Muscle of leg (tissue), 11 donors: ENCODE data around the gene MAGI2. TPM values are rescaled to one million over a fixed set of nuclear protein-coding genes. Genes with fewer than 3 reads are reported as not detected.
A peak's percentile ranks its signal among the peaks of the same experiment; 100 is the strongest.

Experiments used
- DNase-seq: peaks from one replicate; pipeline ENCODE4 v3.0.0; 2013
- H3K27ac ChIP-seq: one replicate; pipeline ENCODE4 v1.5.1; 2013; ENCODE audit warnings: mild to moderate bottlenecking, low read length, control low read depth
- H3K27me3 ChIP-seq: one replicate; pipeline ENCODE4 v1.6.1; 2013; ENCODE audit warnings: low read length; ENCODE audit not compliant: control insufficient read depth, insufficient read depth
- H3K36me3 ChIP-seq: one replicate; pipeline ENCODE4 v1.6.1; 2013; ENCODE audit warnings: low read length; ENCODE audit not compliant: control insufficient read depth, insufficient read depth
- H3K4me1 ChIP-seq: one replicate; pipeline ENCODE4 v1.6.1; 2013; ENCODE audit warnings: low read length; ENCODE audit not compliant: control insufficient read depth, insufficient read depth
- H3K4me3 ChIP-seq: one replicate; pipeline ENCODE4 v1.5.1; 2013; ENCODE audit warnings: low read length, control low read depth
- H3K9me3 ChIP-seq: replicated peaks from 2 replicates; pipeline ENCODE4 v1.6.1; 2013; ENCODE audit warnings: low read depth, low read length; ENCODE audit not compliant: control insufficient read depth
- WGBS: methylation state at CpG from one replicate; pipeline ENCODE4 v1.1.5; 2013; ENCODE audit warnings: missing lambda C conversion rate; ENCODE audit not compliant: insufficient coverage; 5-methylcytosine and 5-hydroxymethylcytosine counted together
- polyA plus RNA-seq, 8 donors: library from polyadenylated mRNA; unstranded; fragments of 120-200 nt; gene quantifications; one replicate each; pipeline versions ENCODE4 v1.2.1 to v1.2.3, GENCODE V29; 2013; ENCODE audit warnings: inconsistent platforms in 1 of 8, low replicate concordance in 1 of 8; ENCODE audit not compliant: insufficient read length in 8 of 8, insufficient read depth in 1 of 8
- total RNA-seq: library from RNA; stranded (reverse); fragments of 120-200 nt; gene quantifications from one replicate; pipeline ENCODE4 v1.2.4, GENCODE V29; 2013

MAGI2 gene
- total and polyA plus RNA-seq, 9 donors = 3.5 to 6.3 (median 5.2) TPM

DNA sequence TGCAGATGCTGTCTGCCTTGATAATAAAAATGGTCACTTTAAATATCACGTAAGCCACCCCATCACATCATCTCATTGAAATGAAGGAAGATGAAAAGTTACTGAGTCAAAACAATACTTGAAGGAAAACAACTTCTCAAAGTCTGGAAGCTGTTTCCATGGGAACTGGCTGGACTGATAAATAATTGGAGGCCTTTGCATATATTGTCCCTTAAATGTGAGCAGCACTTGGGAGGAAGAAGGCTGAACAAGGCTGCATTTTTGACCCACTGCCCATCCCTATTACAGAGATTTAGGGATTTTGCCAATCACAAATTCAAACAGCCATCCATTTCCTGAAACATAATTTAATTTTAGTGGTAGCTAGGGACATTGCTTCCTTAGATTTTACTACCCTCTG lies 18.2 kb upstream of the MAGI2 start:
- no peaks in the 10 kb centered on the region for H3K36me3 ChIP-seq
- no peaks in the 10 kb centered on the region for H3K27me3 ChIP-seq
- no peak overlapping the region for H3K4me3 ChIP-seq
- no peak overlapping the region for H3K27ac ChIP-seq
- WGBS = no CpG with 5 or more reads among the region's 1 CpG
- no peaks in the 10 kb centered on the region for H3K4me1 ChIP-seq
- no peaks in the 10 kb centered on the region for H3K9me3 ChIP-seq
- DNase-seq = peak; percentile 78

DNA sequence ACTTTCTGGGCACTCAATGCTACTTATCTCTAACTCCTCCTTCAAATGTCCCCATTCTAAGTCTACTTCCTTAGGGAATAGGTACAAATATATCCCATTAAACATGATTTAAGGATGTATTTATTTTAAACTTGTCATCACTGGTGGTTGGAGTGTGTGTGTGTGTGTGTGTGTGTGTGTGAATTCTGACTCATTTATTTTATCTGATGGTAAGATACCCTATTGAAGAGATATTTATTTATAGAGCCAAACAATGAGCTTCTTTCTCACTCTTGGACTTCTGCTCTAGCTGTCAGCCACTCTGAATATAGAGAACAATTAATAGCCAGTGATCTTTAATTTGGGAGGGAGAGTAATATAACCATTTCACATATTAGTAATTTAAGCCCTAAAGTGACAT lies 17.8 kb upstream of the MAGI2 start:
- Histone ChIP-seq H3K4me3 (no peak overlapping the region), H3K9me3 (no peaks in the 10 kb centered on the region), H3K27ac (no peak overlapping the region), H3K27me3 (no peaks in the 10 kb centered on the region), H3K36me3 (no peaks in the 10 kb centered on the region), H3K4me1 (no peaks in the 10 kb centered on the region)
- no peak for DNase-seq

DNA sequence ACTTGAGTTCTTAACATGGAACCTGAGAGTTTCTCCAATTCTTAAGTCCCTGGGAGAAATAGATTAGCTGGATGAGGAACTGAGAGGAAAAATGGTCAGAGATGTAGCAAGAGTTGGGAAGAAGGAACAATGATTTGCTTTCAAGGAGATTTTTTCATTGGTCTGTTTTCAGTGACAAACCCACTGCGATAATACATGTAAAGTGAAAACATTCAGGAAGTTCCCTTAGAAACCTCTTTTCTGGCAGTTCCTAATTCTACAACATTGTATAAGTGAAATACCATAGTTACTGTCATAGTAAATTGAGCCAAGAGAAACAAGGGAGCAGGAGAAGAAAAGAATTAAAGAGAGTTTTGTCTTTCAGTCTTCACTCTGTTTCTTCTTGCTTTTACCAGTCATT lies 12.1 kb upstream of the MAGI2 start:
- WGBS = no CpG with 5 or more reads among the region's 1 CpG
- Histone ChIP-seq H3K4me3 (no peak overlapping the region), H3K9me3 (no peaks in the 10 kb centered on the region), H3K27ac (no peak overlapping the region), H3K27me3 (no peaks in the 10 kb centered on the region), H3K36me3 (no peaks in the 10 kb centered on the region), H3K4me1 (no peaks in the 10 kb centered on the region)
- peak; percentile 58 for DNase-seq

DNA sequence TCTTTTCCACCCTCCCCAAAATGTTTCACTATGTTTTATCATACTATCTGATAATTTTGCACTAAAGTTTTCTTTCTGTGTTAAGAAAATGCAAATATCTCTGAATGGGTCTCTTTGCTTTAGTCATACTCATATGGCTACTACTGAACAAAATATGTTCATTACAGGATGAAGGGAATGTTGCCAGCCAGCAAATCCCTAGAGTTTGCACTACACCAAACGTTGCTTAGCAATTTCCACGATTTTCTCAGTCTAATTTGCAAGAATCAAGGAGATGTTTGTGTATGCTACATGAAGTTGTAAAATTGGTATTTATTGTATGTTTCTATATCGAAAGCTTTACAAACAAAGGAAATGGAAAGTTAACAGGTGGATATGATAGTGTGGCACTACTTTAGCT lies 10.6 kb upstream of the MAGI2 start:
- Histone ChIP-seq H3K9me3 (no peaks in the 10 kb centered on the region), H3K4me3 (no peak overlapping the region), H3K36me3 (peaks cover 2% of the 10 kb centered on the region), H3K4me1 (no peaks in the 10 kb centered on the region), H3K27ac (no peak overlapping the region), H3K27me3 (no peaks in the 10 kb centered on the region)
- WGBS = 100% methylated on average over 1 of the region's 3 CpGs
- peak; percentile 4 for DNase-seq

DNA sequence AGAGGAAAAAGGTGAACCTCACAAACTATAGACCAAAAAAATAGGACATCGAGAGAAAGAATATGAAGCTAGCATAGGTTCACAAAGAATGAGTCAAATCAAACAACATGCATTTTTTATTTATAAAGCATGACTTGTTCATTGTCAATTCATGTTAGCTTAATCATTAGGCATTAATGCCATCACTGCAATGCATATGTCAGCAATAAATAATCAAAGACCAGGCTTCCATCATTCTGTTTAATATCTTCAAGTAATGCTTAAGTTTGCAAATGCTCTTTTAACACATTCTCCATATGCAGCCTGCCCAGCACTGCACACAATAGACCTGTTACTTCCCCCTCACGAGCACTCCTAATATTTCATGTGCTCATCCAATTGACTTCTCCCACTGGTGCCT lies 8.9 kb upstream of the MAGI2 start:
- peaks cover 3% of the 10 kb centered on the region for H3K36me3 ChIP-seq
- no peaks in the 10 kb centered on the region for H3K9me3 ChIP-seq
- DNase-seq = no peak
- H3K27me3 ChIP-seq = no peaks in the 10 kb centered on the region
- WGBS = 64% methylated on average over 1 of the region's 2 CpGs
- no peak overlapping the region for H3K4me3 ChIP-seq
- H3K4me1 ChIP-seq = no peaks in the 10 kb centered on the region
- H3K27ac ChIP-seq = no peak overlapping the region

DNA sequence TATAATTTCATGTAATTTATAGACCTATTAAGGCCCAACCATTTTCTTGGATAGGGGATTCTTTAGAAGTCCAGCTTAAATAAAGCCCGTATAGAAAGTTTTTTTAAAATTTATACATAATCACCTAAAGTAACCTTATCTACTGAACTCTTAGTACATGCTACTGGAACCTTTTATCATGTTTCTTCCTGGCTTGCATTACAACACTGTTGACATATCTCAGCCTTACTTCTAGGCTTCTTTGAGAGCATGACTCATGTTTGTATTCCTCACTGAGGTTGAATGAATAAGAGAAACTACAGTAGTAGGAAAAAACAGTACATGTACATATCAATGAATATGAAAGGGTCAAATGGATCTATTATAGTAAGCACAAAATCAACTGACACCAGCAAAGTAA lies 8.2 kb upstream of the MAGI2 start:
- Histone ChIP-seq H3K4me3 (no peak overlapping the region), H3K36me3 (peaks cover 3% of the 10 kb centered on the region), H3K27me3 (no peaks in the 10 kb centered on the region), H3K9me3 (no peaks in the 10 kb centered on the region), H3K27ac (no peak overlapping the region), H3K4me1 (no peaks in the 10 kb centered on the region)
- no CpG with 5 or more reads among the region's 1 CpG for WGBS
- no peak for DNase-seq

DNA sequence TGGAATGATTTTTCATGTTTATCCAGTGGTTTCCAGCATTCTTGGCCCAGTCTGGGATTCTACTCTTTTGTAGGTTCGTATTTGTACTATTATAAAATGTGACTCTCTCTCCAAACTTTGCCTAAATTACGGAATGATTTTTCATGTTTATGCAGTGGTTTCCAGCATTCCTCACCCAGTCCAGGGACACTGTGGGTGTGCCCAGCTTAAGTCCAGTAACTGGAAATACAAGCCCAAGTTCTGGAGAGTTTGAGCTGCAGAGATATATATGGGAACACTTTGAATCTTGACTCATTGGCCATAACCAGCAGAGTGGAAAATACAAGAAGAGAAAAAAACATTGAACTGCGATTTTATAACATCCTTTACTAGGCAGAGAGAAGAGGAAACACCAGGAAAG lies 5.9 kb upstream of the MAGI2 start:
- Histone ChIP-seq H3K36me3 (peaks cover 3% of the 10 kb centered on the region), H3K27ac (no peak overlapping the region), H3K4me3 (no peak overlapping the region), H3K27me3 (no peaks in the 10 kb centered on the region), H3K9me3 (no peaks in the 10 kb centered on the region), H3K4me1 (peaks cover 4% of the 10 kb centered on the region)
- DNase-seq = no peak
- WGBS = no CpG with 5 or more reads among the region's 3 CpGs

DNA sequence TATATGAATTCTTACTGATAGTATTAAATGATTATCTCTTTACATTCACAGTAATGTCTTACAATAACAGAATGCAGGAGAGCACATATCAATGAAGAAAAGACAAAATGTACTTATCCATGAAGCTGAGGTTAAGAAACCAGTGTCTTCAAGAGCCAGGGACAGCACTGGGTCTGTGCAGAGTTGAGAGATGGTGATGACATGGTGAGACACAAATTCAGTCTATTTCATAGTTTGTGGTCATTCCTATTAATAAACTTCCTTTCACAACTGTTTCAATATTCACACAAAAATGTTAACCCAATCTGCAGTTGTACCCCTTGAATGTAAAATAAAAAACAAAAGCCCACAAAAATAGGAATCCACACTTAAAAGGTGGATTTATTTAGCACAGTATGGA lies 5.3 kb upstream of the MAGI2 start:
- peaks cover 3% of the 10 kb centered on the region for H3K36me3 ChIP-seq
- no peak overlapping the region for H3K4me3 ChIP-seq
- no peak overlapping the region for H3K27ac ChIP-seq
- no peaks in the 10 kb centered on the region for H3K9me3 ChIP-seq
- no peaks in the 10 kb centered on the region for H3K27me3 ChIP-seq
- peaks cover 6% of the 10 kb centered on the region for H3K4me1 ChIP-seq
- DNase-seq = no peak

DNA sequence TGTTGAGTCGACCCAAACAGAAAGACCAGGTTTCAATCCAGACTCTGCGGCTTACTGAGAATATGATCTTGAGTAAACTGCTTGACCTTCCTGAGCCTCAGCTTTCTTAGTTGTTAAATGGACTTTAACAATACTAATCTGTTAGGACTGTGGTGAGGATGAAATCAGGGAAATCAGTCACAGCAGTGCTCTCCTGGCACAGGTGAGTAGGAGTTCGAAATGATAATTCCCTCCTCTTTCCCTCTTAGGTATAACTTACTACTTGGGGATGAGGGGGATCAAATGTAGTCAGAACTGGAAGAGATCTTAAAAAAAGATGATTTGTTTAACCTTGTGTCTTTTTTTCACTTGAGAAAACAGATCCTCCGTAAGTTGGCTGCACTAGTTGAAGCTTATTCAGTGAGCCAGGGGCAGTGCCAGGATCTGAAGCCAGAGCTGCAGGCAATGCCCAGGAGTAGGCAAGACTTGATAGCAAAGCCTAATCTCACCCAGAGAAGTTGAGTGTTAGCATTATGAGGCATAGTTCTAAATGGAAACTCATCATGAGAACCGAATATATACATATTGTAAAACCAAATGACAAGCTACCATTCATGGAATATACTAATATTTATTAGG lies 1.8 kb upstream of the MAGI2 start:
- no peak overlapping the region for H3K4me3 ChIP-seq
- DNase-seq = no peak
- H3K36me3 ChIP-seq = peaks cover 3% of the 10 kb centered on the region
- WGBS = 69% methylated on average over 3 of the region's 5 CpGs
- H3K9me3 ChIP-seq = no peaks in the 10 kb centered on the region
- no peaks in the 10 kb centered on the region for H3K27me3 ChIP-seq
- H3K27ac ChIP-seq = no peak overlapping the region
- H3K4me1 ChIP-seq = peaks cover 16% of the 10 kb centered on the region

DNA sequence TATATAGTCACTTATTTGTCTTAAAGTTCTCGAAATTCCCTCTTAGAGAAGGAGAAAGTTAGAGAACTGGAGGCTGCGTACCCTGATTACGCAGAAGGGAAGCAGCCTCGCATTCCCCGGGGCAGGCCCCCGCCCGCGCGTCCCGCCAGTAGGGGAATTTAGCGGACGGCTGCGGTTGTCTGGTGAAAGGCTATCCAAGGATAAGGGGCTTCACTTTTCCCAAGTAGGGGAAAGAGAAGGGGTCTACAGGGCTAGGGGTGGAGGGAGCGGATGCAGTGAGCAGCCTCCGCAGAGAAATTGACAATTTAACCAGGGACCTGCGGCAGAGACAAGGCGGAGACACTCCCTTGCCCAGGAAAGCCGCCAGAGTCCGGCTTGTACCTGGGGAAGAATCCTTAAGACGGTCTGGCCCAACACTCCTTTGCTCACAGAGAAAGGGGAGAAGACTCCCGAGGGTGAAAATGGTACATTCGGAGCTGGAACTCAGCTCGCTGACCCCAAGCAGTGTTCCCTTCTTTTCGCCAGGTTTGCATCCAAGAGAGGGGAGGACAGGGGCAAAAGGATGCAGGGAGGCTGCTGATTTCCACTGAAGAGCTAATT lies 994 bp upstream of the MAGI2 start:
- Histone ChIP-seq H3K9me3 (no peaks in the 10 kb centered on the region), H3K27me3 (no peaks in the 10 kb centered on the region), H3K27ac (peak overlapping the region; percentile 89), H3K4me3 (peak overlapping the region; percentile 60), H3K36me3 (peaks cover 3% of the 10 kb centered on the region), H3K4me1 (peaks cover 16% of the 10 kb centered on the region)
- WGBS = 7% methylated on average over 17 of the region's 24 CpGs
- DNase-seq = peak; percentile 67

DNA sequence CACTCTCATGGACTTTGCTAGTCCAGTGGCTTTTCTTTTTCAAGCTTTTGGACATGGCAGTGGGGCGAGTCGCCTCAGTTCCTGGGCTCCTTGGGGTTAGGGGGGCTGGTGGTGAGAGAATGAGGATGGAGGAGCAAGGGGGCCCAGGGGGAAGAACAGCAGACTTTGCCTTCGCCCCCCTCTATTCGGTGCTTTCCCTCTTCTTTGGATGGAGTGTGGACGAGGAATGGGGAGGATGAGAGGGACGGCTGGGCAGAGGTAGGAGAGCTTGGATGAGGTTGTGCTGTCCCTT lies 255 bp downstream of the MAGI2 start:
- H3K27me3 ChIP-seq = no peaks in the 10 kb centered on the region
- WGBS = 0% methylated on average over 2 of the region's 6 CpGs
- no peaks in the 10 kb centered on the region for H3K9me3 ChIP-seq
- peak overlapping the region; percentile 89 for H3K27ac ChIP-seq
- peaks cover 2% of the 10 kb centered on the region for H3K36me3 ChIP-seq
- H3K4me1 ChIP-seq = peaks cover 16% of the 10 kb centered on the region
- DNase-seq = no peak
- peak overlapping the region; percentile 60 for H3K4me3 ChIP-seq
